ENCODE data around the gene SLC25A29.
A peak's percentile ranks its signal among the peaks of the same experiment; 100 is the strongest.

SLC25A29 gene

GRCh38 chr14:100278702-100279101, 27.5 kb downstream of the SLC25A29 start:
- ChIA-PET CTCF (interaction anchor here (0.9 to 2.8 kb wide), 12 partner anchors 9 to 332 kb away, joined by 3 to 17 read pairs (median 6); no protein-coding TSS in a partner anchor), POLR2A (interaction anchor here (1.0 kb wide), 1 partner anchor 17 kb away, joined by 3 read pairs; no protein-coding TSS in a partner anchor)
- TF ChIP-seq CTCF (IDR thresholded peaks at IDR 0.05; ENCODE audit: insufficient read depth, low read length, missing control alignments): peak; percentile 23
- H3K4me3 ChIP-seq (ENCODE audit: low read depth, low read length): no peak overlapping the region
- no peak for DNase-seq (ENCODE audit: low read depth, low spot score)

- no peak for TF ChIP-seq CTCF (IDR thresholded peaks at IDR 0.05; ENCODE audit: insufficient read depth, low read length, missing control alignments)
- ChIA-PET POLR2A (no interaction called here), CTCF (interaction anchor here (1.2 to 5.5 kb wide), 3 partner anchors 9 to 16 kb away, joined by 3 to 45 read pairs (median 5); no protein-coding TSS in a partner anchor)
- no peak for DNase-seq (ENCODE audit: low read depth, low spot score)
- H3K4me3 ChIP-seq (ENCODE audit: low read depth, low read length): no peak overlapping the region
These were observed 31.0 kb downstream of the SLC25A29 start for GRCh38 chr14:100275214-100275613.

- CTCF ChIA-PET: interaction anchor here (2.1 to 5.5 kb wide), 3 partner anchors 10 to 33 kb away, joined by 5 to 45 read pairs (median 11); no protein-coding TSS in a partner anchor
- POLR2A ChIA-PET: no interaction called here
- no peak overlapping the region for H3K4me3 ChIP-seq (ENCODE audit: low read depth, low read length)
- no peak for DNase-seq (ENCODE audit: low read depth, low spot score)
- TF ChIP-seq CTCF (IDR thresholded peaks at IDR 0.05; ENCODE audit: insufficient read depth, low read length, missing control alignments): no peak
These were observed 32.0 kb downstream of the SLC25A29 start for GRCh38 chr14:100274250-100274649.

- CTCF ChIA-PET: interaction anchor here (1.7 to 5.5 kb wide), 3 partner anchors 13 to 30 kb away, joined by 4 to 45 read pairs (median 5); no protein-coding TSS in a partner anchor
- TF ChIP-seq CTCF (IDR thresholded peaks at IDR 0.05; ENCODE audit: insufficient read depth, low read length, missing control alignments): no peak
- POLR2A ChIA-PET: interaction anchor here (0.7 kb wide), 1 partner anchor 395 kb away, joined by 5 read pairs; no protein-coding TSS in a partner anchor
- no peak for DNase-seq (ENCODE audit: low read depth, low spot score)
- H3K4me3 ChIP-seq (ENCODE audit: low read depth, low read length): no peak overlapping the region
These were observed 34.9 kb downstream of the SLC25A29 start for GRCh38 chr14:100271247-100271939.

GRCh38 chr14:100268591-100269207, 37.5 kb downstream of the SLC25A29 start:
- no peak for DNase-seq (ENCODE audit: low read depth, low spot score)
- CTCF ChIA-PET: interaction anchor here (0.7 to 4.1 kb wide), 6 partner anchors 10 to 28 kb away, joined by 3 to 20 read pairs (median 4); no protein-coding TSS in a partner anchor
- POLR2A ChIA-PET: no interaction called here
- no peak for TF ChIP-seq CTCF (IDR thresholded peaks at IDR 0.05; ENCODE audit: insufficient read depth, low read length, missing control alignments)
- H3K4me3 ChIP-seq (ENCODE audit: low read depth, low read length): no peak overlapping the region

- CTCF ChIA-PET: interaction anchor here (0.6 to 4.1 kb wide), 3 partner anchors 10 to 27 kb away, joined by 3 to 20 read pairs (median 17); no protein-coding TSS in a partner anchor
- H3K4me3 ChIP-seq (ENCODE audit: low read depth, low read length): no peak overlapping the region
- TF ChIP-seq CTCF (IDR thresholded peaks at IDR 0.05; ENCODE audit: insufficient read depth, low read length, missing control alignments): no peak
- no peak for DNase-seq (ENCODE audit: low read depth, low spot score)
- POLR2A ChIA-PET: no interaction called here
These were observed 38.3 kb downstream of the SLC25A29 start for GRCh38 chr14:100267990-100268389.

Data from AG04449 (cell line).